ENCODE measurements around the gene ARL3. TPM values are rescaled to one million over a fixed set of nuclear protein-coding genes. Genes with fewer than 3 reads are reported as not detected.
A peak's percentile ranks its signal among the peaks of the same experiment; 100 is the strongest.

Gene ARL3
- total and polyA plus RNA-seq, 7 donors: 2.8 to 6.5 (median 3.4) TPM

DNA sequence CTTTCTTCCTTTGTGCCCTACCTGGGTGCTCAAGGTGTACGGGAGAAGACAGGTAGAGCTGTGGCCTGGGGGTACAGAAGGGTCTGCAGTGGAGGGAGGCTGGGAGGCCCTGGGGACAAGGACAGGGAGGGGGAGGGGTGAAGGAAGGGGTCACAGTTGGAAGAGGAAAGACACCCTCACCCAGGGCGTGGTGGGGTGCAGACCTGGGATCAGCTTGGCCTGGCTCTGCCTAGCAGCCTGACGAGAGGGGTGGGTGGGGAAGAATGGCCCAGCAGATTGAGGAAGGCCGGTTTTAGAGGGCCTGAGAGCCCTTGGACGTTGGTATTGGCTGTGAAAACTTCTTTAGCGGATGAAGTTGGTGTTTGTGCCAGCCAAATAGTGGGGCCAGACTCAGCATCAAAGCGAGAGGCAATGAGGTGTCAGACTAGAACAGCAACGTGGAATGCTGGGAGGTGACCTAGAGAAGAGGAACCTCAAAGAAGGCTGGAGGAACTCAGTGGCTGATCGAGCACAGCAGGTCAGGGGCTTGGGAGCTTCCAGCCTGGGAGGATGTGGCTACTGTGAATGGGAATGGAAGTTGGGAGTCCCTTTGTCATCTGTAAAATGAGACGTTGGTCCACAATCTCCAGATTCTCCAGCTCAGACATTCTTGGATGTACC is 88.0 kb downstream of the ARL3 start:
- ATAC-seq: no peak

DNA sequence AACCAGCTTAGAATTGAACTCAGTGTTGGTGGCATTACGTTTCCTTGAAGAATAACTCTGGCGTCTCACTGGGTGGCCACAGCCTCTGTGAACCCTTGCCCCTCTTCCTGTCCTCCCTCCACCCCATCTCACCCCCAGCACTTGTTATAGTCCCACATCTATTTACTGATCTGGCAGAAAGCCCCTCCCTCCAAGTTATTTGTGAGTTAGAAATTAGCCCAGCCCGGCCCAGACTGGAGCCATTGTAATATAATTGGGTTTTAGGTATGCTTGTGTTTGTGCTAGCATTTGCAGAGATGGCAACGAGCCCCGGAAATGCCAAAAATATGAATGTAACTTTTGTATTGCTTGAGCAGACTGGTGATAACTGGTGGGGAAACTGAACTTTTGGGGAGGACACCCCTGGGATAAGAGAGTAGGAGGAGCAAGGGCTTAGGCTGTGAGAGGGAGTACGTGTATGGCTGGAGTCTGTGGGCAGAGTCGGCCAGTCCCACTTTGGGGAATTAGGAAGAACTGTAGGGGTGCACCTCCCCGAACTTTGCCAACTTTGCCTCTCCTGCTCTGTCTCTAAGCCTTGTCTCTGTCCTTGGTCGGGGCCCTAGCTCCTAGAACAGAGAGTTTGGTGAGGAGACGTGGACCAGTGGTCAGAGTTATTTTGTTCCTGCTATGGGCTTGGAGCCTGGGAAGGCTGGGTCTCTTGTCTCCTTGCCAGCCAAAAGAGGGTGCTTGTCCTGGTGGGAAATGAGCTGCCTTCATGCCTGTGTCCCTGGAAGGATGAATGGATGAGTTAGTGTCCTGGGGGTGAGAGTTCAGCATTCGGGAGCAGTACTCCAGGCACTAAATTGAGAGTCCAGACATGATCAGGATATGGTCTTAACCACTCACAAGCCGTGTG is 89.2 kb downstream of the ARL3 start:
- intact Hi-C loops (cut with DNase I): no loop called here
- TF ChIP-seq CTCF (IDR thresholded peaks at IDR 0.05): no peak
- DNase-seq (no peak), ATAC-seq (no peak)
- peaks cover 61% of the 10 kb centered on the region for H3K4me1 ChIP-seq
- H3K9me3 ChIP-seq: no peaks in the 10 kb centered on the region
- H3K4me3 ChIP-seq: no peak overlapping the region
- 77 to 84% (median 78%) methylated on average over 12 of the region's 12 CpGs for WGBS, 3 donors
- no peaks in the 10 kb centered on the region for H3K27me3 ChIP-seq (ENCODE audit: insufficient read depth in 3 of 3, low read length in 2 of 3)
- no peak overlapping the region for H3K27ac ChIP-seq
- no peaks in the 10 kb centered on the region for H3K36me3 ChIP-seq (ENCODE audit: insufficient read depth in 1 of 2, low read depth in 1 of 2)

More for the DNA sequence above, 88.0 kb downstream of the ARL3 start:
- H3K4me3 ChIP-seq: no peak overlapping the region
- no peaks in the 10 kb centered on the region for H3K9me3 ChIP-seq
- no peaks in the 10 kb centered on the region for H3K27me3 ChIP-seq (ENCODE audit: insufficient read depth in 3 of 3, low read length in 2 of 3)
- no peaks in the 10 kb centered on the region for H3K36me3 ChIP-seq (ENCODE audit: insufficient read depth in 1 of 2, low read depth in 1 of 2)
- TF ChIP-seq CTCF (IDR thresholded peaks at IDR 0.05): no peak
- 60 to 75% (median 64%) methylated on average over 10 of the region's 10 CpGs for WGBS, 3 donors
- peak in 1 of 2 donors; percentile 34 for DNase-seq
- intact Hi-C loops (cut with DNase I): no loop called here
- H3K4me1 ChIP-seq: peaks cover 50% of the 10 kb centered on the region
- peak overlapping the region; percentile 81 for H3K27ac ChIP-seq

- no peaks in the 10 kb centered on the region for H3K27me3 ChIP-seq (ENCODE audit: insufficient read depth in 3 of 3, low read length in 2 of 3)
- H3K9me3 ChIP-seq: no peaks in the 10 kb centered on the region
- H3K4me1 ChIP-seq: peaks cover 66% of the 10 kb centered on the region
- H3K4me3 ChIP-seq: no peak overlapping the region
- H3K27ac ChIP-seq: no peak overlapping the region
- no peak for TF ChIP-seq CTCF (IDR thresholded peaks at IDR 0.05)
- DNase-seq: no peak
- WGBS, 3 donors: 79 to 90% (median 86%) methylated on average over 3 of the region's 3 CpGs
- intact Hi-C loops (cut with DNase I): no loop called here
- no peaks in the 10 kb centered on the region for H3K36me3 ChIP-seq (ENCODE audit: insufficient read depth in 1 of 2, low read depth in 1 of 2)
- no peak for ATAC-seq
These were observed 90.1 kb downstream of the ARL3 start for GRCh38 chr10:102624094-102624493.

Other genes with a start within 250 kb of the ARL3 start
- 100 to 1,000 TPM; 119 to 188 (median 148) TPM for gene ACTR1A, start 211.7 kb downstream of the ARL3 start, total RNA-seq
- gene ACTR1A, start 211.7 kb downstream of the ARL3 start, polyA plus RNA-seq: 100 to 1,000 TPM in 2 of 3 donors, 10 to 100 TPM in 1; 76.2 to 181 (median 101) TPM
- 1 to 10 TPM; 4.8 to 6.8 (median 5.5) TPM for gene SUFU, start 210.4 kb downstream of the ARL3 start, total RNA-seq
- 1 to 10 TPM; 2.1 to 6.3 (median 2.2) TPM for gene SUFU, start 210.4 kb downstream of the ARL3 start, polyA plus RNA-seq
- 100 to 1,000 TPM in 3 of 4 donors, 10 to 100 TPM in 1; 97.2 to 166 (median 111) TPM for gene TRIM8, start 69.9 kb downstream of the ARL3 start, total RNA-seq
- 10 to 100 TPM; 57.6 to 72.4 (median 72.3) TPM for gene TRIM8, start 69.9 kb downstream of the ARL3 start, polyA plus RNA-seq
- gene SFXN2, start 239 bp upstream of the ARL3 start, total RNA-seq: 1 to 10 TPM; 1.2 to 3.2 (median 2.0) TPM
- 1 to 10 TPM in 2 of 3 donors, under 1 TPM in 1; 0.45 to 1.7 (median 1.5) TPM for gene SFXN2, start 239 bp upstream of the ARL3 start, polyA plus RNA-seq
- gene WBP1L, start 29.6 kb upstream of the ARL3 start, total RNA-seq: 10 to 100 TPM; 47.2 to 77.2 (median 54.5) TPM
- 10 to 100 TPM; 26.4 to 56.4 (median 54.1) TPM for gene WBP1L, start 29.6 kb upstream of the ARL3 start, polyA plus RNA-seq
- gene CYP17A1, start 123.0 kb upstream of the ARL3 start, total RNA-seq: 10 to 100 TPM in 1 of 4 donors, under 1 TPM in 2, not detected in 1; 0.17 to 21.1 (median 0.82) TPM
- under 1 TPM; 0.03 to 0.24 (median 0.18) TPM for gene CYP17A1, start 123.0 kb upstream of the ARL3 start, polyA plus RNA-seq
- 10 to 100 TPM; 13.3 to 23.9 (median 19.0) TPM for gene BORCS7, start 139.9 kb upstream of the ARL3 start, total RNA-seq
- gene BORCS7, start 139.9 kb upstream of the ARL3 start, polyA plus RNA-seq: 10 to 100 TPM; 15.3 to 31.9 (median 31.0) TPM
- gene AS3MT, start 155.1 kb upstream of the ARL3 start, total RNA-seq: 1 to 10 TPM; 1.8 to 3.0 (median 2.0) TPM
- gene AS3MT, start 155.1 kb upstream of the ARL3 start, polyA plus RNA-seq: 1 to 10 TPM in 2 of 3 donors, under 1 TPM in 1; 0.96 to 4.9 (median 4.1) TPM
- 1 to 10 TPM in 3 of 4 donors, under 1 TPM in 1; 0.49 to 2.6 (median 1.6) TPM for gene CNNM2, start 203.9 kb upstream of the ARL3 start, total RNA-seq
- 1 to 10 TPM in 1 of 3 donors, under 1 TPM in 2; 0.53 to 1.3 (median 0.91) TPM for gene CNNM2, start 203.9 kb upstream of the ARL3 start, polyA plus RNA-seq